Tibial nerve (tissue), 4 donors: Measurements from ENCODE around the gene HYDIN.

Experiments
- EP300 ChIP-seq, 2 donors: sonication (generic); formaldehyde crosslinking; IDR thresholded peaks; one replicate each; pipeline ENCODE4 v1.6.1; 2017; ENCODE audit warnings: antibody characterized with exemption in 2 of 2, mild to moderate bottlenecking in 1 of 2
- POLR2A ChIP-seq, 2 donors: fragments of 450-650 bp; IDR thresholded peaks; one replicate each; pipeline ENCODE4 v1.6.1; 2017; ENCODE audit warnings: antibody characterized with exemption in 2 of 2, mild to moderate bottlenecking in 2 of 2, moderate library complexity in 2 of 2
- TF ChIP-seq, protein P1 (sequence below), 5 experiments: fragments of 200-600 bp in 3 of 5; fragments of 450-650 bp in 2 of 5; sonication (generic) in 3 of 5; IDR thresholded peaks; one replicate each; pipeline ENCODE4 v1.5.1; 2016 to 2019; ENCODE audit warnings: antibody characterized with exemption in 5 of 5, mild to moderate bottlenecking in 3 of 5, moderate library complexity in 2 of 5

DNA sequence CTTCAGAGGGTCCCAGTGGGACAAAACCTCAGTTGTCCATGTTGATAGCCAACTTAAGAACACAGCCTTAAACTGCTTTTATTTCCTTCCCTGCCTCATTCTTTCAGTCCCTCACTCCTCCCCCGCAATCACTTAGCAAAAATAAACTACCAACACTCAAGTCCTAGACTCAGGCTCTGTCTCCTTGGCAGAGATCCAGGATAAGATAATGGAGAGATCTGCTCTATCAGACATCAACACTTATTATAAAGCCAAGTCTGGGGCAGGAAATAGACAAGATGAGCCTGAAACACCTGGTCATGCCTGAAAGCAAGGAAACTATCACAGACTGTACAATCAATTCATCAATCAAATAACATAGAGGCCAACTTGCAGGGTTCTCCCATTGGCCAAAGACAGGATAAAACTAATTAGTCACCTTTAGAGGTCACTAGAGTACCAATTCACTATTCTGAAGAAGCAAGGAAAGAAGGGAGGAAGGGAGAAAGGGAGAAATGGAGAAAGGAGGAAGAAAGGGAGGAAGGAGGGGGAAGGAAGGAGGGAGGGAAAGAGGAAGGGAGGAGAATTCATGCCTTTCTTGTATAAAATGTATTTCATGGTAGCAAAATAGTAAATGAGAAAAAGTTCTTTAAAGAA is 15.7 kb downstream of the HYDIN start:
- TF ChIP-seq, protein P1, sequence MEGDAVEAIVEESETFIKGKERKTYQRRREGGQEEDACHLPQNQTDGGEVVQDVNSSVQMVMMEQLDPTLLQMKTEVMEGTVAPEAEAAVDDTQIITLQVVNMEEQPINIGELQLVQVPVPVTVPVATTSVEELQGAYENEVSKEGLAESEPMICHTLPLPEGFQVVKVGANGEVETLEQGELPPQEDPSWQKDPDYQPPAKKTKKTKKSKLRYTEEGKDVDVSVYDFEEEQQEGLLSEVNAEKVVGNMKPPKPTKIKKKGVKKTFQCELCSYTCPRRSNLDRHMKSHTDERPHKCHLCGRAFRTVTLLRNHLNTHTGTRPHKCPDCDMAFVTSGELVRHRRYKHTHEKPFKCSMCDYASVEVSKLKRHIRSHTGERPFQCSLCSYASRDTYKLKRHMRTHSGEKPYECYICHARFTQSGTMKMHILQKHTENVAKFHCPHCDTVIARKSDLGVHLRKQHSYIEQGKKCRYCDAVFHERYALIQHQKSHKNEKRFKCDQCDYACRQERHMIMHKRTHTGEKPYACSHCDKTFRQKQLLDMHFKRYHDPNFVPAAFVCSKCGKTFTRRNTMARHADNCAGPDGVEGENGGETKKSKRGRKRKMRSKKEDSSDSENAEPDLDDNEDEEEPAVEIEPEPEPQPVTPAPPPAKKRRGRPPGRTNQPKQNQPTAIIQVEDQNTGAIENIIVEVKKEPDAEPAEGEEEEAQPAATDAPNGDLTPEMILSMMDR (IDR thresholded peaks at IDR 0.05): no peak
- TF ChIP-seq POLR2A (IDR thresholded peaks at IDR 0.05) (no peak), EP300 (IDR thresholded peaks at IDR 0.05) (no peak)
